Embryonic facial prominence (tissue), 1 donor: ENCODE results near the gene TTYH3.
"Not testable (repeated sequence)": the region's sequence is repeated elsewhere in the genome, so short reads cannot be mapped to it uniquely, and the experiment has no call there.

Experiments used
- DNase-seq: peaks from one replicate; pipeline ENCODE4 v3.0.0-alpha.2; 2016; ENCODE audit errors: extremely low spot score

The TTYH3 gene

DNA sequence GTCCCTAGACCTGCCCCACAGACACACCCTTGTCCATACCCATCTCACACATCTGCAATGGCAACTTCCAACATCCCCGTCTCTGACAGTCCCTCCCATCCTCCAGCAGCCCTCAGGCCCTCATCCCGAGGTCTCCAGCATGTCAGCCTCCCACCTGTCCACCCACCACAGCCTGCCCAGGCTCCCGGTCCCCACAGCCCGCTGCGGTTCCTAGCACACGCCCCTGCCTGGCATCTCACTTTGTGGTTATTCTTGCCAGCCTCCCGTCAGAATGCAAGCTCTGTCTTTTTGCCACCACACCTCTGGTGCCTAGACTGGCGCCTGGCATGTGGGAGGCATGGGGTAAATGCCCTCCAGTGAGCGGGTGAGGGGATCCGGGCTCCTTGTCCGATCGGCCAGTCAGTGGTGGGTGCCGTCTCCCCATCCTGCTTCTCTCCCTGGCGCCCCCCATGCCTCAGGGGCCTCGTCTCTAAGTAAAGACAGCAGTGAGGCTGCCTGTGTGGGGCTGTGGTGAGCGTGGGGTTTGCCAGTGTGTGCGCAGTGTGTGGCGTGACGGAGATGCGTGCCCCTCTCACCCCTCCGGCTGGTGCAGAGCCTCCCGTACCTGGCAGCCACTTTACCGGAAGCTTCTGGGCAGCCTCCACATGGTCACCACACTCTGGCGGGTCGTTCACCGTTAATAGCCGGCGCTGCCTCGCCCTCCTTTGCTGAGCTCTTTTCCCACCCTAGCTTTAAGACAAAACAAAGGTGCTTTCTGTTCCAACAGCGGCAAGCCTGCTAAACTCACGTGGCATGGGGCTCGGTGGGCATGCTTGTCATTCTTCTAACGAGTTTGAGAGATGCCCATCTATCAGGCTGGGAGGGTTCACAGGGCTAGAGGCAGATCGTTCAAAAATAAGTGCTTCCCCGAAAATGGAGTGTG, 28.5 kb upstream of the TTYH3 start:
- no peak for DNase-seq

- no peak for DNase-seq
Observed at GRCh38 chr7:2604608-2605174, 27.1 kb upstream of the TTYH3 start.

DNA sequence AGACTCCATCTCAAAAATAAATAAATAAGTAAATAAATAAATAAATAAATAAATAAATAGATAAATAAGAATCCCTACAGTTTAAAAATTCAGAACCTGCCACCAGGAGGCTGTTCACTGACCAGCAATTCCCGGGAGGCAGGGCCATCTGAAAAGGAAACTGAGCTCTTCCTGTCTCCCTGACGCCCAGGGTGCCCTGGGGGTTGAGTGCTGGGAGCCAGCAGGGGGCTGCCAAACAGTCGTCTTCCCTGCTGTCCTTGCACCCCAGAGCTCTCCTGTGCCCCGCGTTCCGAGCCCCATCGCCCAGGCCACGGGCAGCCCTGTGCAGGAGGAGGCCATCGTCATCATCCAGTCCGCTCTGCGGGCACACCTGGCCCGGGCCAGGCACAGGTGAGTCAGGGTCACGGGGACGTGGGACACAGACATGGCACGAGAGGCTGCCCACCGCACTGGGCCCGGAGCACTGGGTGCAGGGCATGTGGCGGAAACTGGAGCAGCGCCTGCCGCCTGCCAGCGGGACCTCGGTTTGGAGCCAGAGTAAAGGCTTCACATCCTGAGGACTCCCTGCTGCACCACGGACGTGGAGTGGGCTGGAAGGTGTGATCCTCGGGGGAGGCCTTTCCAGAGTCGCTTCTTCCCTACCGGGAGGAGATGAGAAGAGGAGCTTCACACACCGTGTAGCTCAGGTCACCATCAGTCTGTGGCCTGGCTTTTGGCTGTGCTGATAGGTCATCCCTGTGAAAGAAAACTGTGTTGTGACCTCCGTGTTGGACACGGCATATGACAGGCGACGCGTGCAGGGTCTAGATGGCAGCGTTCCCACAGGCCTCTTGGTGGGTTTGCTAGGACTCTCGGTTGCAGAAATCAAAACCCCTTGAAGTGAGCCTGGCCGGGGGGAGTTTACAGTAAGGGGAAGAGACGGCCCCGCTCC, 25.9 kb upstream of the TTYH3 start:
- no peak for DNase-seq

DNA sequence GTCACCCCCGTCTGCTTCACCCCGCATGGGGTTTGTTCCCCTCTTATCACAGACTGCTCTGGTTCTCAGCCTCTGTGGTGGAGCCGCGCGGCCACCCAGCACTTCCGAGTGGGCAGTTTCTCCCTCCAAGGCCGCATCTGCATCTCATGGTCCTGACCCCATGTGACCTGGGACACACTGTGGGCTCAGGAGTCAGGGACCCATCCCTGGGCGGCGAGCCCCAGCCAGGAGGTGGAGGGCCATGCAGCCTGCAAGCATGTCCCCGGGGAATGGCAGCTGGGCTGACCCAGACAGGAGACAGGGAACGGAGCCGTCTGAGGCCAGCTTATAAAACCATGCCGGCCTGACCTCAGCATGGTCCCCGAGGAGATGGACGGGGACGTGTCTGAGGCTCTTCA, 25.2 kb upstream of the TTYH3 start:
- no peak for DNase-seq

GRCh38 chr7:2607122-2607922, 24.5 kb upstream of the TTYH3 start:
- DNase-seq = no peak

- DNase-seq = no peak
Observed at GRCh38 chr7:2607923-2608904, 23.6 kb upstream of the TTYH3 start.

GRCh38 chr7:2608921-2609411, 22.8 kb upstream of the TTYH3 start:
- DNase-seq = no peak

DNA sequence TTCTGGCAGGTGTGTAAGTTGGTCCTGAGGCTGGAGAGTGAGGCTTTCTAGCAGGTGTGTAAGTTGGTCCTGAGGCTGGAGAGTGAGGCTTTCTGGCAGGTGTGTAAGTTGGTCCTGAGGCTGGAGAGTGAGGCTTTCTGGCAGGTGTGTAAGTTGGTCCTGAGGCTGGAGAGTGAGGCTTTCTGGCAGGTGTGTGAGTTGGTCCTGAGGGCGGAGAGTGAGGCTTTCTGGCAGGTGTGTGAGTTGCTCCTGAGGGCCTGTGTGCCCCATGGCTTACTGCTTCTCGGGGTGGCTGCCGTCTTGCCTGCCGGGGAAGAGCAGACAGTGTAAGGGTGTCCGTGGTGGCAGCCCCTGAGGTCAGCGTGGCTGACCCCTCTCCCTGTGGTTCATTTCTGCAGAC, 22.1 kb upstream of the TTYH3 start:
- not testable (repeated sequence) for DNase-seq

DNA sequence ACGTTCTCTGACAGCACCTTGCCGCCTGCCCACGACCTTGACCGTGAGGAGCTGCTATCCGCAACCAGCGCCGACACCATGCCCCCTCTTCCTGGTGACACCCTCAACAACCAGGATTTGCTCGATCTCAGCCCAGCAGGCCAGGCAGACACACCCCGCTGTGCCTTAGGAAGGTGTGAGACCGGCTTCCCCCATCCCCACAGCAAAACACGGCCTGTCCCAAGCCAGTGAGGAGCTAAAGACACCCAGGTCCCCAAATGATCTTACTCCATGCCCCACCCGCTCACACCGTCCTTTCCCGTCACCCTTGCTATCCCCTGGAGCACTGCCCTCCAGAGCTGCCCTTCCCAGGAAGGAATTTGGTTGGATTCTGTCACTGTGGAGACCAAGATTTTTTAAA, 21.3 kb upstream of the TTYH3 start:
- DNase-seq = no peak

GRCh38 chr7:2610898-2611297, 20.9 kb upstream of the TTYH3 start:
- no peak for DNase-seq

DNA sequence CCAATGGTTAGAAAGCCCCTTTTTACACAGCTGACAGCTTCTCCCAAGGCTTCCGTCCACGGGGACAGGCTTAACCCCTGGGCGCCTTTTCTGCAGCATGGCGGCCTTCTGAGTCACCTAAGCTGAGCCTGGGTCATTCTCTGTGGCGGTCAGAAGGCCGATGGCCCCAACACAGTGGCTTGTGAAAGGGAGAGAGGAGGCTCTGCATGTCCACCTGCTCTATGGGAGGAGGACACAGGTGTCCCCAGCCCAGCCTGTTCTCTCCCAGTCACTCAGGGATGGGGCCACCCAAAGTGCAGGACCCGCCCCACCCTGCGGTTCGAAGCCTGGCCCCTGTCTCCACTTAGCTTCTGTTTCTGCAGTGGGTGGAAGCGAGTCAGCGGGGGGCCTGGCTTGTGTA, 20.4 kb upstream of the TTYH3 start:
- no peak for DNase-seq

GRCh38 chr7:2611922-2612321, 19.9 kb upstream of the TTYH3 start:
- no peak for DNase-seq

GRCh38 chr7:2612445-2613097, 19.2 kb upstream of the TTYH3 start:
- DNase-seq = no peak

DNA sequence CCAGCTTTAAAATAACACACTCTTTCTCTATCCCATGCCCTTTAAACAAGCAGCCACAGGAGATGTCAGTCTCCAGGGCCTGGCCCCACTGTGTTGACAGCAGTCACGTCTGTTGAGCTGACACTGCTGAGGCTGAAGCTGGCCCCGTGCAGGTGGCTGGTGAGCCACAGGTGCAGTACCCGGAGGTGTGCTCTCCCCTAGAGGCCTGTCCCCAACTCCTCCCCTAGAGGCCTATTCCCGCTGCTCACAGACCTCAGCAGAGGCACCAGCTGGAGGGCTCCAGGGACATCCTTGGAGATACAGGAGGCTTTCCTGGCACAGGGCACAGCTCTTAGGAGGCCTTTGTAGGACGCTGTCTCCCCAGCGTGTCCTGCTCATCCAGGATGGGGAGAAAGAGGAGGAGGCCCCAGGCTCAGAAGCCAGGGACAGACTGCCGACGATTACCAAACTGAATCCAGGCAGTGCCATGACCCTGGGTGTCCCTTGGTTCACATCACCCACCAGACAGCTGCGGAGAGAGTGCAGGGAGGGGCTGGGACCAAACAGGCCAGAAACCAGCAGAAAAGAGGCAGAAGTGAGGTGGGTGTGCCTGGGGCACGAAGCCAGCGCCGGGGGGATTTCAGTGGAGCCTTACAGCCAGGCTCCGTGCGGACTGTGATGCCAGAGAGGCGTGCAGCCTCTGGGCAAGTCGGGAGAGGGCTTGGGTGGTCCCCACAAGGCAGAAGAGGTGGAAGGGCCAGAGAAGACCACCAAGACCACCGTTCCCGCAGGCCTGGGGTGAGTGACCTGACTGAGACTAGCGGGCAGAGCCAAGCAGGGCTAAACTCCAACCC, 18.5 kb upstream of the TTYH3 start:
- DNase-seq = no peak

GRCh38 chr7:2613931-2614600, 17.7 kb upstream of the TTYH3 start:
- no peak for DNase-seq

DNA sequence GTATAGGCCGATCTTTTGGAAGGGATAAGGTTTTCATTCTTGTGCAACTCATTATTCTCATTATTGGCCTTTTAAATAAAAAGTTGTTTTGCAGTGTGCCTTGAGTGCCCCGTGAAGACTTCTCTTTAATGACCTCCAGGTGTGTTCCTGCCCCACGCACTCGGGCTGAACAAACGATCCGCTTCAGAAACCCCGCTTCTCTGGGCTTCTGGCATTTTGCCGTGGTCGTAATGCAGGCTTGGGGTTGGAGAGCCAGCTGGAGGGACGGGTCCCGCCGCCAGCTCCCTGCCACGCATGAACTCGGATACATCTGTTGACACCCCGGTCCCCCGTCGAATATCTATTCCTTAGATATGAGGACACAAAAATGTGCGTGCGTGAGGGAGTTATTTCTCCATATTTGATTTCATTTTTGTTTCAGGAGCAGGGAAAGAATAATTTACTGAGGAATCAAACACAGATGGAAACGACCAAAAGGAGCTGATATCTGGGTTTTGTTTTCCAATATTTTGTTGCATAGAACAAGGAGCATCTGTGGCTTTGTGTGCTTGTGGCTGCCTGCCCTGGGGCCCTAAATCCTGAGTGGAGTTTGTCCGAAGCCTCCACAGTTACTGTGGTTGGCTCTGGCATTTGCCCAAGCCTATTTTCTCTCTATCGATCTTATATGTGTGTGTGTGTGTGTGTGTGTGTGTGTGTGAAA, 17.0 kb upstream of the TTYH3 start:
- no peak for DNase-seq
